Embryonic facial prominence (tissue), 1 donor: ENCODE data around the gene PAIP2B.
"Not testable (repeated sequence)": the region's sequence is repeated elsewhere in the genome, so short reads cannot be mapped to it uniquely, and the experiment has no call there.

Source experiments
- DNase-seq: peaks from one replicate; pipeline ENCODE4 v3.0.0-alpha.2; 2016; ENCODE audit errors: extremely low spot score

The PAIP2B gene

GRCh38 chr2:71220743-71221142 lies 6.2 kb downstream of the PAIP2B start:
- DNase-seq: no peak

GRCh38 chr2:71216501-71216900 lies 10.4 kb downstream of the PAIP2B start:
- no peak for DNase-seq

DNA sequence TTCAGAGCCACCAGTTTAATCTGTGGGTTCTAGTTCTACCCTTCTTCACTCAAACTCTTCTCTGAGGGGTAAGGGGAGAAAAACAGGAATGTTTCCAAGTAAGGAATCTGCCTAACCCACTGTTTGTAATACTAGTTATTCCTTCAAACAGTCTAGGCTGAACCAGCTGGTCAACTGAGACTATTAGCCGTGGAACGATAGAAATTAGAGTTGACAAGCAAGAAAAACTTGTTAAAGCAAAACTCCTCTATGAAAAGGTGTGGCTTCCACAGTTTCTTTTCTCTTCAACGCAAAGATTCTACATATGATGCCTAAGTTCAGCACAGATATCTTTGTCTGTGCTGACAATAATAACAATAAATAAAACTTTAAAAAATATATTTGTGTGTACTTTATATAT lies 11.5 kb downstream of the PAIP2B start:
- no peak for DNase-seq

- no peak for DNase-seq
Observed at GRCh38 chr2:71212336-71212735, 14.6 kb downstream of the PAIP2B start.

DNA sequence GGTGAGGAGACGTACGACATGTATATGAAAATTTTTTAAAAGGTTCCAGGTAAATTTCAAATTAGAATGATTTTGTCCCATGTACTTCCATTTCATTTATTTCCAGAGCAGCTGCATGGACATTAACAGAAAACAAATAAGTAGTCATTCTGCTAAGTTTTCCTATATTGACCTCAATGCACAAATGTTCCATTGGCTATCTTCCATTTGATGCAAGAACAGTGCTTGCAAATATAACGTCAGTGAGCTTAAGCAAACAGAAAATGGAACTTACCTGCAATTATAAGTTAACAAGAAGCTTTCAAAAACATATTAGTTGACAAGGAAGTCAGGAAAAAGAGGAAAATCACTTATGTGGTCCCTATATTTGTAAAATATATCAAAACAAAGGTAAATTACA lies 16.6 kb downstream of the PAIP2B start:
- no peak for DNase-seq

GRCh38 chr2:71208756-71209155 lies 18.1 kb downstream of the PAIP2B start:
- no peak for DNase-seq

GRCh38 chr2:71207601-71208000 lies 19.3 kb downstream of the PAIP2B start:
- DNase-seq: no peak

- no peak for DNase-seq
Observed at GRCh38 chr2:71206271-71206670, 20.6 kb downstream of the PAIP2B start.

DNA sequence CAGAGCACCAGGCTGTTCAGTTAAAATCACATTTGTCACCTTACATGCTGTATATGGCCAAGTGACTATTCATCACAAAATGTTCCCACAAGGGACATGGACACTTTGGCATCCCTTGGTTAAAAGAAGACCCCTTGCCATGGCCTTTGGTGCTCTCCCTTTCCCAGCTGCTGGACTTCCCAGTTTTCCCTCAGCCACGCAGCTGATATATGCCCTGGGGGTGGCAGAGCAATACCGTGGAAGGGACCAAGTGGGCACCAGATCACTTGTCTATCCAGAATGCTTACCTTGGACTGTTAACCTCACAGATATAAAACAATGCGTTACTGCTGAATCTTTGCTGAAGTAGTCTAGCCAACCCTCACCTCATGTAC lies 35.3 kb downstream of the PAIP2B start:
- no peak for DNase-seq

- no peak for DNase-seq
Observed at GRCh38 chr2:71190656-71191569, 36.0 kb downstream of the PAIP2B start.

GRCh38 chr2:71187589-71187988 lies 39.3 kb downstream of the PAIP2B start:
- no peak for DNase-seq

- no peak for DNase-seq
Observed at GRCh38 chr2:71186973-71187372, 39.9 kb downstream of the PAIP2B start.

DNA sequence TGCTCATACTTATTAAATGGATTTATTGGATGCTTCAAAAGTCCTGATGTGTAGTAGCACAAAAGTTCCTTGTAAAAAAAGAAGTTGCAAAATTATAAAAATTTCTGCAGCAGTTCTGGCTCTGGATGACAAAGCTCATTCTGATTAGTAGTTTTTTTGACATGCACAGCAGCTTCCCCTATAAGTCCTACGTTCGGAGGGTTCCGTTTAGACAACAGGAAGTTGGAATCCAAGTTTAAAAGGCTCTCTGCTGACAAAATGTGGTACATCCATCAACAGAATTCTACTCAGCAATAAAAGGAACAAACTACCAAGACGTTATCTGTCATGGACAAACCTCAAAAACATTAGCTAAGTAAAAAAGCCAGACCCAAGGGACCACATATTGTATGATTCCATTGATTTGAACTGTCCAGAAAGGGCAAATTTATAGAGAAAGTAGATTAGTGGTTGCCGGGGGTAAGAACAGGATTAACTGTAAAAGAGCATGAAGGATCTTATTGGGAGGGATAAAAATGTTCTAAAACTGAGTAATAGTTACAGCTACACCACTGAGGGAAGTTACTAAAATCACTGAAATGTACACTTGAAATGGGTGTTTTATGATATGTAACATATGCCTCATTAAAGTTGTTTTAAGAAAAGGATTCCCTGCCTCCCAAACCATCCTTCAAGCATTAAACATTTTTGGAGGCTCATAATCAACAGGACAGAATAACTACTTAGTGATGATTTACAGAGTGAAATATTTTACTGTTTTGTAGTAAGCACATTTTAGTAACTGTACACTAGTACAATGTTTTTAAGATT lies 43.4 kb downstream of the PAIP2B start:
- DNase-seq: not testable (repeated sequence)

DNA sequence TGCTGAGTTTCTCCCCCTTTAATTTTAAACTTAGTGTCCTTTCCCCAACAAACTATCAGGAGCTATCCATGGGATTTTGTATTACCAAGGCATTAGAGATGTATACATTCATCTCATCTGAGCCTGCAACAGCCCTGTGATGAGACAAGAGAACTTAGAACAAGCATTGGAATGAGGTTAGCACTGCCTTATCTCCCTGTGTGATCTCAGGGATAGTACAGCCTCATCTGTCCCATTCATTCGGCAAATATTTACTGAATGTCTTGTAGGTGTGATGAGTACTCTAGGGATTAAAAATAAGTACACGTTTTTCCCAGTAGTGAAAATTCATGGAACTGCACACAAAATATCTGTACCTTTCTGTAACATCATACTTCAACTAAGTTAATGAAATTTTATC lies 45.6 kb downstream of the PAIP2B start:
- DNase-seq: no peak

GRCh38 chr2:71178836-71179235 lies 48.1 kb downstream of the PAIP2B start:
- not testable (repeated sequence) for DNase-seq

GRCh38 chr2:71174207-71174606 lies 52.7 kb downstream of the PAIP2B start:
- DNase-seq: no peak

GRCh38 chr2:71173096-71173495 lies 53.8 kb downstream of the PAIP2B start:
- no peak for DNase-seq

DNA sequence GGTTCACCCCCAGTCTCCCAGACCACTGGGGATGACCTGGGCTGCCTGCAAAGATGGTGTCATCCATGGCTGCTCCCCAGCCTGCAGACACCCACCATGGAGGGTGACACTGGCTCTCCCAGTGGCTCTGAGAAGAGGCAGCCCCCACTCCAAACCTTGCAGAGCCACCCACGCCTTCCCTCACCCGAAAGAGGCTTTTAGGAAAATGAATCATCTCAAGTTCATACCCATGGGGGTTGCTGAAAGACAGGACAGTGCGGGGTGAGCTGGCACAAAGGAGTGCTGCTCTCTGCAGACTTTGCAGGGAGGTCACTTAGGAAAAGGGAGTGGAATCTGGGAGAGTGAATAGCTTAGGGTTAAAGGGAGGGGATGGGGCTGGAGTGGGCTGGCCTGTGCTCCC lies 60.1 kb downstream of the PAIP2B start:
- no peak for DNase-seq

DNA sequence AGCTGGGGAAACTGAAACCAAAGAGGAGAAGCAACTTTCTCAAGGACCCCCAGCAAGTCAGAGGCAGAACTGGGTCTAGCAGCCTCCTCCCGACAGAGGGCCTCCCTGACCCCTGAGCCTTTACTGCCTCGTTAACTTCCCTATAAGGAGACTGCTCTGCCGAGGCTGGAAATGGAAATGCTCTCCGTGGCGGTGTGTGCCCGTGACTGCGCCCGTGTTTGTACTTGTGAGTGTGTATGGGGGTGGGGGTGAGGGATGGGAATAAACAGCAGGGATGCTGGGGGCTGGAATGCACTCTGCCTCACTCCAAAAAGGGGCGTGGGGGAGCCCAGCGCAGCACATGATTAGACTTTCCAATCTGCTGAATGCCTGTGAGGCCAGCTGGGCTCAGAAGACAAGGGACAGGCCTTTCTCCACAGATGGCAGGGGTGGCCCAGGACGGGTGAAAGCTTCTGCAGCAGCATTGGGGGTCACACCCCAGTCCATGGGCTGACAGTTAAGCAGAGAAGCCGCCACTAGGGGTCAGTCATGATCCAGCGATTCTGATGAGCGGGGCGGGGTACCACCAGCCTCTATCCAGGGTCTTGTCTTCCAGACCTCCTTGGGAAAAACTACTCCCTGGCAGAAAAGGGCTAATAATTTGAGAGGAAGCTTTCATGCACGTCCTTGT lies 69.6 kb downstream of the PAIP2B start:
- peak; percentile 7 for DNase-seq

- DNase-seq: peak; percentile 12
Observed at GRCh38 chr2:71156573-71156972, 70.3 kb downstream of the PAIP2B start.

- no peak for DNase-seq
Observed at GRCh38 chr2:71155846-71156245, 71.1 kb downstream of the PAIP2B start.

DNA sequence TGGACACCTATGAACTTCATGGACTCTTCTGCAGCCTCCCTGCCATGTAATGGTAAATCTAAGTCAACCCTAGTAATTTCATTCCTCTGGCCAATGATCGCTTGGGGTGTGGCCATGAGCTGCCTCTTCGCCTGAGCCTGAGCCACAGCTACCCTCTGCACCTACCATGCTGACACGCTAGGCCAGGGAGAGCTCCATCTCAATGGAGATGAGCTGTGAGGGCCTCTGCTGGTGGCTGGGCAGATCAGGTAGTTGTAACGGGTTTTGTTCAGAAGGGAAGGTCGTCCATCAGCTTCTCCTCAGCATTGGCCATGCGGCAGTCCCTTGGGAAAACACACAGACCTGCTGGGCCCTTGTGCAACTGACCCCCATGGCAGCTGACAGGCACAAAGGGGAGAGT lies 72.1 kb downstream of the PAIP2B start:
- DNase-seq: no peak
